IMR-90 (cell line): ENCODE results near the gene ACSM4. TPM values are rescaled to one million over a fixed set of nuclear protein-coding genes. Genes with fewer than 3 reads are reported as not detected.
A peak's percentile ranks its signal among the peaks of the same experiment; 100 is the strongest.

ENCODE experiments used
- ATAC-seq: fragments of 200-7000 bp; cut with Tn5 transposase; 2 replicates; pipeline ENCODE4 v1.9.1; 2020; ENCODE audit warnings: low read depth, mild to moderate bottlenecking, moderate library complexity
- BruUV-seq: library from RNA; stranded (reverse); fragments of 400-500 nt; replicated peaks from 2 replicates; lab custom pipeline; 2021; lab: Mats Ljungman, UMichigan
- CTCF ChIA-PET: fragments of 300-600 bp; formaldehyde crosslinking; extraction: SDS; loops from one replicate; lab custom pipeline; 2021; ENCODE audit warnings: antibody characterized with exemption; lab: Yijun Ruan, JAX
- POLR2A ChIA-PET: fragments of 300-600 bp; sonication (Branson Sonifier 250); formaldehyde crosslinking; loops from one replicate; lab custom pipeline; 2022; ENCODE audit warnings: antibody characterized with exemption; ENCODE audit not compliant: unreplicated experiment; lab: Charles Lee
- DNase-seq: peaks from one replicate; pipeline ENCODE4 v3.0.0; 2013
- H2AFZ ChIP-seq: replicated peaks from 2 replicates; pipeline ENCODE3; 2013; ENCODE audit warnings: low read length, mild to moderate bottlenecking; ENCODE audit not compliant: poor library complexity
- H2AK5ac ChIP-seq: 2 replicates; pipeline ENCODE4 v1.6.1; 2013; ENCODE audit warnings: low read depth, low read length, inconsistent platforms
- H2AK9ac ChIP-seq: replicated peaks from 2 replicates; pipeline ENCODE3; 2013; ENCODE audit warnings: mild to moderate bottlenecking, low read depth, low read length, moderate library complexity; ENCODE audit not compliant: poor library complexity
- H2BK120ac ChIP-seq: 2 replicates; pipeline ENCODE4 v1.6.1; 2013; ENCODE audit warnings: low read depth, low read length, inconsistent platforms
- H2BK15ac ChIP-seq: 3 replicates; pipeline ENCODE4 v1.6.1; 2013; ENCODE audit warnings: low read depth, low read length, inconsistent platforms
- H2BK20ac ChIP-seq: 2 replicates; pipeline ENCODE4 v1.6.1; 2013; ENCODE audit warnings: low read depth, mild to moderate bottlenecking, inconsistent platforms, low read length, moderate library complexity
- H2BK5ac ChIP-seq: 2 replicates; pipeline ENCODE4 v1.6.1; 2013; ENCODE audit warnings: mild to moderate bottlenecking, low read depth, low read length, inconsistent platforms; ENCODE audit not compliant: poor library complexity, severe bottlenecking
- H3K14ac ChIP-seq: replicated peaks from 2 replicates; pipeline ENCODE4 v1.6.1; 2013; ENCODE audit warnings: low read depth, low read length, inconsistent platforms
- H3K18ac ChIP-seq: 2 replicates; pipeline ENCODE4 v1.6.1; 2013; ENCODE audit warnings: low read depth, low read length, control low read depth
- H3K23ac ChIP-seq: 2 replicates; pipeline ENCODE4 v1.6.1; 2013; ENCODE audit warnings: low read depth, low read length, inconsistent platforms
- H3K27ac ChIP-seq: 2 replicates; pipeline ENCODE4 v1.5.1; 2013; ENCODE audit warnings: mild to moderate bottlenecking, control low read depth, low read length; ENCODE audit not compliant: insufficient read depth
- H3K27me3 ChIP-seq: 2 replicates; pipeline ENCODE4 v1.6.1; 2013; ENCODE audit warnings: low read length; ENCODE audit not compliant: control insufficient read depth, insufficient read depth
- H3K36me3 ChIP-seq: 2 replicates; pipeline ENCODE4 v1.6.1; 2013; ENCODE audit warnings: low read length, mixed read lengths; ENCODE audit not compliant: control insufficient read depth, insufficient read depth
- H3K4ac ChIP-seq: 2 replicates; pipeline ENCODE4 v1.6.1; 2013; ENCODE audit warnings: low read depth, low read length, inconsistent platforms
- H3K4me1 ChIP-seq: 2 replicates; pipeline ENCODE4 v1.6.1; 2013; ENCODE audit warnings: low read length, mixed read lengths; ENCODE audit not compliant: control insufficient read depth, insufficient read depth
- H3K4me2 ChIP-seq: 2 replicates; pipeline ENCODE4 v1.6.1; 2013; ENCODE audit warnings: low read depth, mild to moderate bottlenecking, control low read depth, low read length, moderate library complexity
- H3K4me3 ChIP-seq: 2 replicates; pipeline ENCODE4 v1.5.1; 2013; ENCODE audit warnings: low read depth, mild to moderate bottlenecking, control low read depth, low read length, moderate library complexity; ENCODE audit not compliant: insufficient read depth
- H3K56ac ChIP-seq: 2 replicates; pipeline ENCODE4 v1.6.1; 2013; ENCODE audit warnings: low read length, inconsistent platforms; ENCODE audit not compliant: insufficient read depth; ENCODE audit errors: extremely low read depth
- H3K79me1 ChIP-seq, 2 experiments: 2 replicates each; pipeline ENCODE4 v1.6.1; 2013; ENCODE audit warnings: low read length in 2 of 2, inconsistent platforms in 1 of 2, low read depth in 1 of 2
- H3K9ac ChIP-seq: 2 replicates; pipeline ENCODE4 v1.6.1; 2013; ENCODE audit warnings: low read depth, low read length, control low read depth
- H3K9me1 ChIP-seq: 2 replicates; pipeline ENCODE4 v1.6.1; 2013; ENCODE audit warnings: low read length, inconsistent platforms; ENCODE audit not compliant: insufficient read depth
- H3K9me3 ChIP-seq: 2 replicates; pipeline ENCODE4 v1.6.1; 2013; ENCODE audit warnings: low read length; ENCODE audit not compliant: control insufficient read depth, insufficient read depth
- H4K20me1 ChIP-seq: 2 replicates; pipeline ENCODE4 v1.6.1; 2013; ENCODE audit warnings: low read length, inconsistent platforms; ENCODE audit not compliant: insufficient read depth
- H4K5ac ChIP-seq: 2 replicates; pipeline ENCODE4 v1.6.1; 2013; ENCODE audit warnings: mild to moderate bottlenecking, low read depth, low read length, control low read depth
- H4K8ac ChIP-seq, 2 experiments: 2 replicates each; pipeline ENCODE4 v1.6.1; 2013; ENCODE audit warnings: low read depth in 2 of 2, low read length in 2 of 2, control low read depth in 1 of 2, inconsistent platforms in 1 of 2
- H4K91ac ChIP-seq: 2 replicates; pipeline ENCODE4 v1.6.1; 2013; ENCODE audit warnings: low read depth, low read length, inconsistent platforms; ENCODE audit not compliant: insufficient read depth
- MXI1 ChIP-seq: IDR thresholded peaks from 2 replicates; pipeline ENCODE4 v1.6.1; 2012; ENCODE audit warnings: low read depth, mild to moderate bottlenecking, low read length, moderate library complexity, borderline replicate concordance
- POLR2A ChIP-seq: IDR thresholded peaks from 2 replicates; pipeline ENCODE4 v1.6.1; 2012; ENCODE audit warnings: mild to moderate bottlenecking, low read depth, low read length
- RCOR1 ChIP-seq: IDR thresholded peaks from 2 replicates; pipeline ENCODE4 v1.6.1; 2012; ENCODE audit warnings: mild to moderate bottlenecking, low read length, improper control_type of control experiment; ENCODE audit not compliant: insufficient replicate concordance
- SMC3 ChIP-seq: fragments of 150-350 bp; IDR thresholded peaks from 2 replicates; pipeline ENCODE4 v1.6.1; 2016; ENCODE audit warnings: low read depth, mild to moderate bottlenecking, antibody characterized with exemption, low read length, moderate library complexity
- WGBS, 2 experiments: methylation state at CpG; one replicate each; pipeline versions ENCODE4 v1.1.5 to v1.1.7; 2013; ENCODE audit warnings: missing lambda C conversion rate in 2 of 2; ENCODE audit not compliant: insufficient read length in 1 of 2; ENCODE audit errors: extremely low coverage in 2 of 2; 5-methylcytosine and 5-hydroxymethylcytosine counted together
- dilution Hi-C: fragments of 300-500 bp; cut with HindIII; formaldehyde crosslinking; loops from one replicate; pipeline ENCODE4 v1.14.3; 2018; ENCODE audit warnings: low sequenced_read_pairs; ENCODE audit not compliant: unreplicated experiment
- in situ Hi-C: fragments of 300-500 bp; cut with MboI; formaldehyde crosslinking; loops from 3 replicates; pipeline ENCODE4 v1.14.3; 2019; ENCODE audit warnings: low sequenced_read_pairs, inconsistent platforms, mixed read lengths
- intact Hi-C: fragments of 100-400 bp; cut with micrococcal nuclease; formaldehyde crosslinking; loops from 2 replicates; pipeline ENCODE4 v1.10.0; 2022
- polyA plus RNA-seq, 3 experiments: library from polyadenylated mRNA; depleted of rRNA; stranded (reverse); fragments of >200 nt; gene quantifications; 2 replicates each; pipeline ENCODE4 v1.2.3, GENCODE V29; 2012; ENCODE audit warnings: low replicate concordance in 1 of 3
- total RNA-seq: library from RNA; depleted of rRNA; stranded (reverse); fragments of >200 nt; gene quantifications from 2 replicates; pipeline ENCODE4 v1.2.3, GENCODE V29; 2012

The ACSM4 gene
- total and polyA plus RNA-seq, 2 of the 4 experiments (the other 2 are of a cell fraction) = not detected

- H3K14ac ChIP-seq = no peak overlapping the region
- ATAC-seq (no peak), DNase-seq (no peak)
- H3K56ac ChIP-seq = no peak overlapping the region
- peak overlapping the region; percentile 45 for H2AK9ac ChIP-seq
- no peaks in the 10 kb centered on the region for H4K20me1 ChIP-seq
- no peak overlapping the region for H3K27ac ChIP-seq
- intact Hi-C loops = no loop called here
- no peak overlapping the region for H3K9ac ChIP-seq
- WGBS, 2 experiments = 55% methylated on average over 5 of the region's 10 CpGs; no CpG with 5 or more reads in 1 of the 2 experiments
- no peaks in the 10 kb centered on the region for H3K36me3 ChIP-seq
- no peak overlapping the region for H3K23ac ChIP-seq
- dilution Hi-C loops = no loop called here
- H4K5ac ChIP-seq = no peak overlapping the region
- H3K4me1 ChIP-seq = no peaks in the 10 kb centered on the region
- no peak overlapping the region for H2AK5ac ChIP-seq
- no peak for TF ChIP-seq MXI1
- TF ChIP-seq SMC3 = no peak
- no peak for TF ChIP-seq RCOR1
- TF ChIP-seq POLR2A = no peak
- no peak overlapping the region for H4K91ac ChIP-seq
- no peak overlapping the region for H2BK15ac ChIP-seq
- H2AFZ ChIP-seq = peak overlapping the region; percentile 11
- no TSS peak for BruUV-seq
- H3K4me3 ChIP-seq = no peak overlapping the region
- no peak overlapping the region for H3K18ac ChIP-seq
- no peaks in the 10 kb centered on the region for H3K79me1 ChIP-seq
- no peaks in the 10 kb centered on the region for H3K9me1 ChIP-seq
- no peak overlapping the region for H4K8ac ChIP-seq
- in situ Hi-C loops = no loop called here
- no peak overlapping the region for H2BK20ac ChIP-seq
- ChIA-PET CTCF (no interaction called here), POLR2A (no interaction called here)
- no peak overlapping the region for H2BK5ac ChIP-seq
- H3K4me2 ChIP-seq = no peak overlapping the region
- no peaks in the 10 kb centered on the region for H3K9me3 ChIP-seq
- no peak overlapping the region for H3K4ac ChIP-seq
- no peak overlapping the region for H2BK120ac ChIP-seq
- no peaks in the 10 kb centered on the region for H3K27me3 ChIP-seq
These were observed 65.4 kb downstream of the ACSM4 start for GRCh38 chr12:7369274-7369729.
